HepG2 (cell line): ENCODE results near the gene NELL1. TPM values are rescaled to one million over a fixed set of nuclear protein-coding genes. Genes with fewer than 3 reads are reported as not detected.

Source experiments
- ATAC-seq: fragments of 200-7000 bp; cut with Tn5 transposase; 3 replicates; pipeline ENCODE4 v1.9.1; 2020; ENCODE audit warnings: mild to moderate bottlenecking, moderate library complexity
- BruUV-seq: library from RNA; stranded (reverse); fragments of 400-500 nt; replicated peaks from 2 replicates; lab custom pipeline; 2021; lab: Mats Ljungman, UMichigan
- CTCF ChIA-PET: fragments of 300-600 bp; formaldehyde crosslinking; extraction: SDS; loops from one replicate; lab custom pipeline; 2021; ENCODE audit warnings: low total read pairs, inconsistent platforms, low intra/inter-chr PET ratio; lab: Yijun Ruan, JAX
- POLR2A ChIA-PET: fragments of 350-600 bp; sonication (Branson Sonifier 250); formaldehyde crosslinking; loops from one replicate; lab custom pipeline; 2020; ENCODE audit warnings: antibody characterized with exemption, inconsistent platforms; lab: Yijun Ruan, JAX
- DNase-seq: peaks from one replicate; pipeline ENCODE4 v3.0.0-alpha.2; 2015; ENCODE audit warnings: low spot score
- FAIRE-seq: peaks from 3 replicates; lab custom pipeline; 2011; peaks lifted over from hg19 to GRCh38; lab: Jason Lieb, UNC
- H2AFZ ChIP-seq: one replicate; pipeline ENCODE4 v1.6.1; 2011; ENCODE audit warnings: low read length, inconsistent platforms
- H3K27ac ChIP-seq: fragments of 300-600 bp; 3 replicates; pipeline ENCODE4 v1.8.0; 2011; ENCODE audit warnings: mixed run types, mild to moderate bottlenecking, mixed read lengths, low read length, inconsistent platforms; ENCODE audit not compliant: insufficient read depth; ENCODE audit errors: extremely low read length
- H3K27me3 ChIP-seq, 2 experiments: fragments of 200-600 bp in 1 of 2; 2 replicates in 1 of 2; 3 replicates in 1 of 2; pipeline versions ENCODE4 v1.6.0 to v1.8.0; 2011; ENCODE audit warnings: low read length in 2 of 2, mild to moderate bottlenecking in 2 of 2, moderate library complexity in 2 of 2, inconsistent platforms in 1 of 2; ENCODE audit not compliant: insufficient read depth in 2 of 2, control insufficient read depth in 1 of 2
- H3K36me3 ChIP-seq, 2 experiments: fragments of 200-600 bp in 1 of 2; replicated peaks in 1 of 2; 2 replicates in 1 of 2; 3 replicates in 1 of 2; pipeline versions ENCODE4 v1.5.1 to v1.8.0; 2011; ENCODE audit warnings: low read length in 2 of 2, inconsistent platforms in 1 of 2; ENCODE audit not compliant: insufficient read depth in 2 of 2, control insufficient read depth in 1 of 2
- H3K4me1 ChIP-seq: 2 replicates; pipeline ENCODE4 v1.5.1; 2012; ENCODE audit warnings: low read length, inconsistent platforms; ENCODE audit not compliant: insufficient read depth
- H3K4me2 ChIP-seq: 2 replicates; pipeline ENCODE4 v1.6.0; 2011; ENCODE audit warnings: low read depth, low read length, inconsistent platforms
- H3K4me3 ChIP-seq, 3 experiments: fragments of 200-600 bp in 1 of 3; sonication (generic), shearing (Covaris generic) in 1 of 3; replicated peaks in 1 of 3; 2 replicates each; pipeline ENCODE4 v1.5.1; 2011 to 2016; ENCODE audit warnings: low read length in 3 of 3, inconsistent platforms in 2 of 3, low read depth in 2 of 3, mild to moderate bottlenecking in 2 of 3, control low read depth in 1 of 3, mixed read lengths in 1 of 3; ENCODE audit not compliant: insufficient read depth in 1 of 3
- H3K79me2 ChIP-seq: one replicate; pipeline ENCODE4 v1.6.1; 2011; ENCODE audit warnings: low read length, inconsistent platforms; ENCODE audit not compliant: insufficient read depth
- H3K9ac ChIP-seq: 2 replicates; pipeline ENCODE4 v1.6.0; 2011; ENCODE audit warnings: mild to moderate bottlenecking, low read depth, low read length, inconsistent platforms; ENCODE audit not compliant: insufficient read depth
- H3K9me3 ChIP-seq: 2 replicates; pipeline ENCODE4 v1.5.1; 2012; ENCODE audit warnings: mild to moderate bottlenecking, low read length
- H4K20me1 ChIP-seq: 2 replicates; pipeline ENCODE4 v1.6.0; 2011; ENCODE audit warnings: inconsistent platforms, mild to moderate bottlenecking, low read length, moderate library complexity; ENCODE audit not compliant: insufficient read depth
- ARNT ChIP-seq: fragments of 450-650 bp; IDR thresholded peaks from 2 replicates; pipeline ENCODE4 v1.6.1; 2017
- ARNT2 ChIP-seq: sonication (generic); formaldehyde crosslinking; IDR thresholded peaks from 2 replicates; pipeline ENCODE4 v1.8.0; 2022; ENCODE audit warnings: mild to moderate bottlenecking, low read depth, missing genetic modification reagents, moderate library complexity
- HNF1B ChIP-seq: sonication (generic); formaldehyde crosslinking; IDR thresholded peaks from 2 replicates; pipeline ENCODE4 v1.5.1; 2020; ENCODE audit warnings: mild to moderate bottlenecking, moderate library complexity, missing genetic modification reagents
- HOXA3 ChIP-seq: sonication (generic); formaldehyde crosslinking; IDR thresholded peaks from 2 replicates; pipeline ENCODE4 v1.5.0; 2020; ENCODE audit warnings: missing genetic modification reagents
- JUNB ChIP-seq: sonication (generic); formaldehyde crosslinking; IDR thresholded peaks from 2 replicates; pipeline ENCODE4 v1.8.0; 2022; ENCODE audit warnings: missing genetic modification reagents, mild to moderate bottlenecking, borderline replicate concordance
- KLF11 ChIP-seq: IDR thresholded peaks from 2 replicates; pipeline ENCODE4 v1.6.1; 2016; ENCODE audit warnings: missing compliant biosample characterization
- ZNF256 ChIP-seq: sonication (generic); formaldehyde crosslinking; conservative IDR thresholded peaks from 2 replicates; pipeline ENCODE4 v1.4.0; 2020; ENCODE audit warnings: missing genetic modification reagents
- ZNF564 ChIP-seq: sonication (generic); formaldehyde crosslinking; IDR thresholded peaks from 2 replicates; pipeline ENCODE4 v1.8.1; 2023; ENCODE audit warnings: mild to moderate bottlenecking, missing genetic modification reagents
- ZNF670 ChIP-seq: sonication (generic); formaldehyde crosslinking; IDR thresholded peaks from 2 replicates; pipeline ENCODE4 v1.8.0; 2022; ENCODE audit warnings: mild to moderate bottlenecking, missing genetic modification reagents, borderline replicate concordance
- ZNF773 ChIP-seq: sonication (generic); formaldehyde crosslinking; IDR thresholded peaks from 2 replicates; pipeline ENCODE4 v1.4.0; 2020; ENCODE audit warnings: missing genetic modification reagents, borderline replicate concordance
- ZSCAN29 ChIP-seq: sonication (generic); formaldehyde crosslinking; conservative IDR thresholded peaks from 2 replicates; pipeline ENCODE4 v1.4.0; 2020; ENCODE audit warnings: mild to moderate bottlenecking, missing genetic modification reagents
- WGBS: methylation state at CpG from one replicate; pipeline ENCODE4 v1.1.6; 2017; ENCODE audit warnings: low lambda C conversion rate; 5-methylcytosine and 5-hydroxymethylcytosine counted together
- in situ Hi-C: cut with HindIII; loops from 2 replicates; pipeline ENCODE4 v1.10.0; 2017; ENCODE audit warnings: low pct_unique_long_range_greater_than_20kb; ENCODE audit not compliant: extremely low pct_ligation_motif_present
- intact Hi-C: fragments of 100-400 bp; cut with micrococcal nuclease; formaldehyde crosslinking; loops from one replicate; pipeline ENCODE4 v1.10.0; 2022; ENCODE audit not compliant: unreplicated experiment
- polyA plus RNA-seq, 8 experiments: library from polyadenylated mRNA; depleted of rRNA in 3 of 8; stranded (reverse) in 7 of 8; unstranded in 1 of 8; fragments of >200 nt; fragmentation: Illumina TruSeq in 4 of 8; extraction: Trizol in 4 of 8; gene quantifications; 2 replicates each; pipeline versions ENCODE4 v1.2.1 to v1.2.3, GENCODE V29; 2011 to 2016; ENCODE audit warnings: low read depth in 4 of 8, missing spikeins in 1 of 8, mixed read lengths in 1 of 8; ENCODE audit not compliant: insufficient read depth in 1 of 8
- total RNA-seq, 5 experiments: library from RNA; depleted of rRNA; stranded (reverse); fragments of >200 nt; fragmentation: Illumina TruSeq; extraction: Trizol; gene quantifications; 2 replicates each; pipeline ENCODE4 v1.2.3, GENCODE V29; 2016; ENCODE audit warnings: low read depth in 1 of 5

The NELL1 gene
- total and polyA plus RNA-seq, 2 of the 13 experiments (the other 11 are each of a cell fraction or from before 2014, with no cell fraction given), result not detected

GRCh38 chr11:21564095-21564494 lies 894.7 kb downstream of the NELL1 start (continued):
- TF ChIP-seq ZNF670 (no peak), ZNF773 (CRISPR knock-in tag) (no peak), ARNT2 (CRISPR knock-in tag) (no peak), ZSCAN29 (CRISPR knock-in tag) (no peak), ZNF256 (CRISPR knock-in tag) (no peak), HOXA3 (no peak), HNF1B (CRISPR knock-in tag) (no peak), ARNT (no peak)
- TF ChIP-seq, all 625 proteins: peak for 0

- DNase-seq (no peak), FAIRE-seq (no peak), ATAC-seq (no peak)
- BruUV-seq, result no TSS peak
- H3K9ac ChIP-seq, result no peak overlapping the region
- H3K4me2 ChIP-seq, result no peak overlapping the region
- no peaks in the 10 kb centered on the region for H3K4me1 ChIP-seq
- no peak for TF ChIP-seq JUNB (CRISPR knock-in tag)
- no peak for TF ChIP-seq KLF11 (CRISPR knock-in tag)
- TF ChIP-seq ZNF564 (CRISPR knock-in tag), result no peak
- intact Hi-C loops (no loop called here), in situ Hi-C loops (no loop called here)
- no peaks in the 10 kb centered on the region for H3K27me3 ChIP-seq
- H3K27ac ChIP-seq, result no peak overlapping the region
- POLR2A ChIA-PET, result no interaction called here
- CTCF ChIA-PET, result no interaction called here
- H3K36me3 ChIP-seq, result no peaks in the 10 kb centered on the region
- no peak overlapping the region for H2AFZ ChIP-seq
- no peaks in the 10 kb centered on the region for H4K20me1 ChIP-seq
- no peaks in the 10 kb centered on the region for H3K79me2 ChIP-seq
- 2% methylated on average over 4 of the region's 4 CpGs for WGBS
- H3K9me3 ChIP-seq, result peaks cover 4% of the 10 kb centered on the region; the same call in 1 of the 2 replicates
- H3K4me3 ChIP-seq, result no peak overlapping the region
These were observed 895.7 kb downstream of the NELL1 start for GRCh38 chr11:21564833-21565682.
